NCI-H460 (cell line): ENCODE results near the gene GATB. TPM values are rescaled to one million over a fixed set of nuclear protein-coding genes. Genes with fewer than 3 reads are reported as not detected.

ENCODE experiments used
- DNase-seq: peaks from one replicate; pipeline ENCODE4 v3.0.0-alpha.2; 2016; ENCODE audit warnings: low read depth; ENCODE audit errors: extremely low read depth
- total RNA-seq: library from RNA; depleted of rRNA; stranded (reverse); fragments of >200 nt; shearing (Covaris generic); gene quantifications from 2 replicates; pipeline ENCODE4 v1.2.3, GENCODE V29; 2014

The GATB gene
- total RNA-seq, 1 experiment from 2014 or later = 18.3 TPM

DNA sequence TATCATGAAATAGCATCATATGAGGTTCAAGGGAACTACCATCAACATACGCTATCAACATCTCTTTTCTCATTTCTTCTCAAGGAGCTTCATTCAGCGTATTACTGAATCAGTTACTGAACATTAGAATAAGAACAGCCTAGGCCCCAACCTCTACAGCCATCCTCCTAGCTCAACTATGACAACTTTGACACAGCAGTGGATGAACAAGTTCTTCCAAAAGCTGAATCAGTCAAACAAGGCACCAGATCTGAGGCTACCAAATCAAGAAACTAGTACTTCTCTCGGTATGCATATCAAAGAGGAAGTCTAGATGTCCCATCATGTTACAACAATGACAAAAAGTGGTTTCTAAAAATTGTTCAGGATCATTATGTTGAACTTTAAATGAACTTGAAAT, 57.4 kb downstream of the GATB start:
- DNase-seq = no peak

DNA sequence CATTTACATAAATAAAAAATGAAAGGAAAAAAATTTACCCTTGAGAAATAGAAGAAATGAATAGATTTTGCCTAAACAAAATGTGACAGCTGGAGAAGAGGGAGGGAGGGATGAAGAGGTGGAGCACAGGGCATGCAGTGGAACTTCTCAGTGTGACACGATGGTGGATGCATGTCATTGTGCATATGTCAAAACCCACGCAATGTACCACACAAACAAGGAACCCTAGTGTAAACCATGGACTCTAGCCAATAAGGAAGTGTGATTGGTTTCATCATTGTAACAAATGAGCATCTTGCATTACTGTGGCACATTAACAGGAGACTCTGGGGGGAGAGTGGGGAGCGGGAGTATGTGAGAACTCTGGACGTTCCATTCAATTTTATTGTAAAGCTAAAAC, 58.6 kb downstream of the GATB start:
- DNase-seq = no peak

DNA sequence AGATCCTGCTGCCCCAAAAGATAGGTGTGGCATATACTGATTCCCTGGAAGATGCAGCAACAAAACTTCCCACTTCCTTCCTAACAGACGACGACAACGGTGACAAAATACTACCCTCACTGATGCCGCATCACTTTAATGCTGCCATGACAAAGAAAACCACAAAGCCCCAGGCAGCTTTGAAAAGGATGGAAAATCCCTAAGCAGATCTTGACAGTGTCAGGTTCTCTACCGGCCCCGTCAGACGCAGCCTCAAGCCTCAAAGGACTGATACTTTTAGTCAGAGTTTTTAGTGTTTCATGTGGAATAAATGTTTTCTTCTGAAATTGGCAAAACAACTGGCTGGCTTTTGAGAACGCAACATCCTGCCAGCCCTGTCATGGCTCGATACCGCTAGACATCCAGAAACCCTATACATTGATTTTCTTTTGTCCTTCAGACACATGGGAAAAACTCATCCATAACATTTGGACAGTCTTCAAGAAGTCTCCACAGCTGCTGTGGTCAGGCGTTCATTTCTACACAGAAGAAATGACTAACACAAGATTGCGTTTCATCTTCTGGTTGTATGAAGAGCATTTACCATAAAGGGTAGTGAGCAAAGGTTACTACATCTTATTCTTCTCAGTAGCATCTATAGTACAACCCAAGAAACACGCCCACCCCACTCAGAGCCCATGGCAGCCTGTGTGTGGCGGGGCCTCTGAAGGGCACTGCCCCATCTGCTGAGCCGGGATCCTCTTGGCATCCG, 60.1 kb downstream of the GATB start:
- DNase-seq = no peak

DNA sequence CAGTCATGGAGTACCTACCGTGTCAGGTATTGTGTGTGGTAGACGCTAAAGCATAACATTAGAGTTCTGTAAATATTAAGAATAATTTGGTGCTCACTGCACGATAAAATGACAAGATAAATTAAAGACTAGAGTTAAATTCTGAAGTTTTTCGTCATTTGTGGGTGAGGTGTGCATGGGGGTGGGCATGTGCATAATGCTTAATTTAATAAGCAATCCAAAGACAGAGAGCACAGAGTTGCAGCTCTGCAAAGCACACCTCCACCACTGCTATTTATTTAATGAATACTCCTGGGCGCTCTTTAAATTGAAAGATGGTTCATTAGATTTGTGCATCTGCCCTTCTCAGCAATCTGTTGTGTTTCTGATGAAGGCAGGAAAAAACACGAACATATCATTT, 62.6 kb downstream of the GATB start:
- no peak for DNase-seq

DNA sequence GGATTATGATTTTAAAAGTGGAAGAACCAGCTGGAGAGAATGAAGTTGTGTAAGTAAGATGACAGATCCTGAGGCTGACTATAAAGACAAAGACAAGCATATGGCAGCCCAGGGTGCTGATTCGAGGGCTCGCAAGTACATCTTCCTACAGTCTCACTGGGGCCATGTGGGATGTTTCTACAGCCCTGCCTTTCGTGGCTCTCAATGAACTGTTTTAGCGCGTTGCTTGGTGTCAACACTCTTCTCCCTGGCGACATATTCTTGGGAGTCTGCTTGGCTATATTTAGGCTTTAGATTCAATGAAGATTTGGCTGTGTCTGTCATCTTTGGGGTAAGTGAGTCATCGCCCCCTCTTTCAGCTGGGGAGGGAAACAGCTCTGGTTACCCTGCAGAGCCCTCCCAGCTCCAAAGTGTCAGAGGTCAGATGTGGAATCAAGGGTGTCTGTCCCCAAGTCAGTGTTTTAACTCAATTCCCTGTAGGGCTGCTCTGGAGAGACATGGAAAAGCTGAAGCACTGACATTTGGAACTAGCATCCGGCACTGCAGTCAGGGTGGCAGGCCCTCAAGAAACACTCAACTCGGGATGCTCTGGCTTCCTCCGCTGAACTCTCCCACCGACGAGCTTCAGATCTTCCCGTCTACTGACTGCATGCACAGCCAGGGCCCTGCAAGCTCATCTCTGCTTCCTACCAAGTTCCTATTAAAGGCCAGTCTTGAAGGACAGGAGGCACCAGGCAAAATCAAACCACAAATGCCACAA, 65.7 kb downstream of the GATB start:
- DNase-seq = no peak

DNA sequence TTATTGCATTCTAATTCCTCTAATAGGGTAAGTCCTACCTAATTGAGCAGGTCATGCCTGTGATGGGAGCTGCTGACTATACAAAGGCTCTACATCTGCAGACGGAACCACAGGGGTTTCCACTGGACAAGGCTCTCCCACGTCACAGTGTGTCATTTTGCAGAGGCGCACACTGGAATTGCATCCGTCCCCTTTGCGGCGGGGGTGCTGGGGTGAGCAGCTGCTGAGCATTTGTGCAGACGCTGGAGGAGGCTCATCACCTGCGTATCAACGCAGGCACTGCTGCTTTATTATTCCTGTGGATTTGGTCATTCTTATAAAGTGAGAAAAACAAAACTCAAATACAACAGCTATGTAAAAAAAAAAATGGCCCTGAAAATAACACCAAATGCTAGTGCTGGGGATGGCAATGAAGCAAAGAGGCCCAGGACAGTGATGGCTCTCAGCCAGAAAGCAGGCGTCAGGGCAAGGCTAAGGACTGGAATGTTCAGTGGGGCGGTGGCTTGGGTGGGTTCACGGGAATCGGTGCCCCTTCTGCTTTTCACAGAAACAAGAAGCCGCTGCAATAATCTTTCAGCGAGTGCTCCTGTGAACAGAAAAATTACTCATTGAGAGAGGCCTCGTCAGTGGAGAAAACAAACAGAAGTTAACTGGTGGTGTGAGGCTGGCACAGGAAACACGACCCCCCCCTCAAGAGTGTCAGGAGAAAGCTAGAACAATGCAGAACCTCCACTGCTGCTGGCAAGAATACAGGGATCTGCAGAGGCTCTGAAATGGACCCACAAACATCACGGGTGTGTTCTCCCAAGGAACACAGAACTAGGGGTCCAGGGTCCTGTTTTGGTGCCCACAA, 67.8 kb downstream of the GATB start:
- no peak for DNase-seq

DNA sequence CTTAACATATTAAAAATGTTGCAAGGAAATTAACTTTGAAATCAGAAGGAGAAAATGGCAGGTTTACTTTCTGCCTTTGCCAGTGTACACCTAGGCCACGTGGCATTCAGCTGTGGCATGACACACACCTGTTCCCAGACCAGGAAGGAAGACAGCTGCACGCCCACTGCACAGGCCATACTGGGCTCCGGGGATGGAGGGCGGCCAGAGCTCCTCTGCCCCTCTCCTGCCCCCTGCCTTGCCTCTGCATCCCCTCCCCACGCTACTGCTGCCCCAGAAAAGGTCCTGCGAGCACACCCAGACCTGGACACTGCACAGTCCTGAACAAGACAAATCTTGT, 68.4 kb downstream of the GATB start:
- DNase-seq = no peak

DNA sequence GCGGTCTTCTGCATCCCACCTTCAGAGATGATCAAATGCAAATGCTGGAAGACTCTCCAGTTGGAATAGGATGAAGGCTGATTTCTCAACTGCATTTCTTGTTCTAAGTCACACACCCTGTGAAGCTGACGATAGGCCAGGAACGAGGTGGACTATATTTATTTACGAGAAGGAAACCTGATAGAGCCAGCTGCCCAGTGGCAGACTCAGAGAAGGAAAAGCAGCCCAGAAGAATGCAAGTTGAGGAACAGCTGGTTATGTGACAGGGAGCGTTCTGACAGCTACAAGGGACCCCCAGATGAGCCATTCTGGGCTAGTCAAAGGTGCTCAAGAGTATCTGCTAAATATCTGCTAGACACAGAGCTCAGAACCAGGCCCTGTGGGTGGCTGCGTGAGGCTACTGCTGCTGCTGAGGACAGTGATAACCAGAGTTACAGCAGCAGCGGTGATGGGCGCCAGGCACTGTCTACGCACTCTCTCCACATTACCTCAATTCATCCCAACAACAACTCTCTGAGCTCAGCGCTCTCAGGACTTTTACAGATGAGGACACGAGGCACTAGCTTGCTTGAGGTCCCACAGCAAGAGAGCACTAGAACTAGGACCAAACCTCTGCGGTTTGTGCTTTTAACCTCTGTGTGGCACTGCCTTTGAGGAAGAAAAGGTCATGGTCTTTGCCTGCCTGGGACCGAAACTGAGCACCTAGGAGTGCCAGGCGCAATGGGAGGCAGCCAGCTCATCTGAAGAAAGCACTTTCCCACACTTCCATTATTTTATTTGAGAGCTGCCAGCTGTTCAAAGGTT, 69.0 kb downstream of the GATB start:
- no peak for DNase-seq

DNA sequence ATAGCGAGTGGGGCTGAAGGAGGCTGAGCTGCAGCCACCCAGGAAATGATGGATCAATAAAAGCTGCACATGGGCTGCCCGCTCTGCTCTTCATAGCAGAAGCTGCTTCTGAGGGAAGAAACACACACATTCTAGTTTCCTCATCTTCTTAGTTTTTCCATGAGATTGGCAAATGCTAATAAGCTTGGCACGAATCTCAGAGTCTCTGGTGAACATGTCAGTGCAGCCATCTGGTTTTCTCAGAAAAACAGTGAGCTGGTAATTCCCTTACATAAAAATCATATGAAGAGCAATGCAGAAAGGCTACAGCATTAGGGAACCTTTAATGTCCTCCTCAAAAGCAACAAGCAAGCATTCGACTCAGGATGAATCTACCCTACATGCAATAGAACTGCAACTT, 69.9 kb downstream of the GATB start:
- DNase-seq = no peak

DNA sequence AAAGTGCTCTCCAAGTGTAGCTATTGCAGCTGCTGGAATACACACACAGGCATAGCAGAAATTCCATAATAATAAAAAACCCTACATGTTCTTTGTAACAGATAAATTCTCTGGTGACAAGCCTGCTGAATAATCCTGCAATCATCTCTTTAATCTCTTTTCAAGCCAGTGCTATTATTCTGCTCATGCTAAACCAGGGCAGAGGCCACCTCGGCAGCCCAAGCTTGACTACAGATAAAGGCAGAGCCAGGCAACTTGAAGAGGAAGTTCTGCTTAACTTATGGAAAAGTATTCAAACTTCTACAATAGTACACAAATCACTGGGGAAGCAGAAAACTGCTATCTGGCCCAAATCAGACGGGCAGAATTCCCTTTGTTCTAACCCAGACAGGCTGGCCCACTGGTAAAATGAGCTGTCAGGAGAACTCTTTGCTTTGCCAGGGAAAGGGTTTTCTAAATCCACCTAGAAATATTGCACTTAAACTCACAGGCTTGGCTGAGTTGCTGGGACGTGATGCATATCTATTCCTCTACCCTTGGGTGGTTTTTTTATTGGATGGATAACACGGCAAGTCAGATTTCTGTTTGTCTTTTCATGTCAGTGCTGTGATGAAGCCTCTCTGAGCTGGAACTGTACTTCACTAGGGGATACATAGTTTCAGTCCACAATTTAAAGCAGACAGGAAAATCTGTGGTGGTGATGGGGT, 70.5 kb downstream of the GATB start:
- DNase-seq = no peak

DNA sequence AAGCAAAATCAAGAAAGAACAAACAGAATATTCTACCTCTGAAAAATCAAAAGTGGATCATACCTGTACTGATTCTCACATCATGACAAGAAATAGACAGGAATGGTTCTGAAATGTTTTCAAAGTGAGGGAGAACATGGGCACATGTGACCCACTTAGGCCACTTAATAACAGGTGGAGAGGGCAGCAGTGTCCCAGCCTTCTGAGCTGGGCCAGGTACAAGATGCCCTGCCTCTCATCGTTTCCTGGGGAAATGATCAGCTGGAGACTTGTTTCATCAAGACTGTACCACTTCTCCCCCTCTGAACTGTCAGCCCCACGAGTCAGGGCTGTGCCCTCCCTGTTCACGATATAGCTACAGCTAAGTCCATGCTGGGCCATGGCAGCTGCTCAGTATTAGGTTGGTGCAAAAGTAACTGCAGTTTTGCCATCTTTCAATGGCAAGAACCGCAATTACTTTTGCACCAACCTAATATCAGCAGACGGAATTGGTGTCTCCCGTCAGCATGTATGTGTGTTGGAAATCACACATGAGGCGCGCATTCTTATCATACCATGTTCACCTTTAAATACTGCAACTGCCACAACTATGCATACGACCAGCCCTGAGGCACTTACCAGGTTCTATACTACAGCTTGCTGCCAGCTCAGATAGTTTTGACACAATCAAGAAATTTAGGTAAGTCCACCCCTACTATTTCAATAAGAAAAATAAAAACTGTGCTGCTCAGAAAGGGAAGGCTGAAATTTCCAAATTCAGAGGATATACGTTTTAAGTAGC, 71.4 kb downstream of the GATB start:
- DNase-seq = no peak

DNA sequence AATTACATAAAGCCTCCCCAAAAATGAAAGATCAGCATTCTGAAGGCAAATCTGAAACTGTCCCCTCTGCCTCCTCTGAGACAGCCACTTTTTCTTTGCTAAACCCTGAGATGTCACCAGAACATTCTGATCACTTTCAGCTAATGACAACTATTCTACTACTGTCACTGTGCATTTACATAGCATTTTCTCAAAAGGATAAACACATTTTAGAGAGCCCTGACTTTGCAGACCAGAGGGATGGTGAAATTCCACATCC, 72.1 kb downstream of the GATB start:
- DNase-seq = no peak

DNA sequence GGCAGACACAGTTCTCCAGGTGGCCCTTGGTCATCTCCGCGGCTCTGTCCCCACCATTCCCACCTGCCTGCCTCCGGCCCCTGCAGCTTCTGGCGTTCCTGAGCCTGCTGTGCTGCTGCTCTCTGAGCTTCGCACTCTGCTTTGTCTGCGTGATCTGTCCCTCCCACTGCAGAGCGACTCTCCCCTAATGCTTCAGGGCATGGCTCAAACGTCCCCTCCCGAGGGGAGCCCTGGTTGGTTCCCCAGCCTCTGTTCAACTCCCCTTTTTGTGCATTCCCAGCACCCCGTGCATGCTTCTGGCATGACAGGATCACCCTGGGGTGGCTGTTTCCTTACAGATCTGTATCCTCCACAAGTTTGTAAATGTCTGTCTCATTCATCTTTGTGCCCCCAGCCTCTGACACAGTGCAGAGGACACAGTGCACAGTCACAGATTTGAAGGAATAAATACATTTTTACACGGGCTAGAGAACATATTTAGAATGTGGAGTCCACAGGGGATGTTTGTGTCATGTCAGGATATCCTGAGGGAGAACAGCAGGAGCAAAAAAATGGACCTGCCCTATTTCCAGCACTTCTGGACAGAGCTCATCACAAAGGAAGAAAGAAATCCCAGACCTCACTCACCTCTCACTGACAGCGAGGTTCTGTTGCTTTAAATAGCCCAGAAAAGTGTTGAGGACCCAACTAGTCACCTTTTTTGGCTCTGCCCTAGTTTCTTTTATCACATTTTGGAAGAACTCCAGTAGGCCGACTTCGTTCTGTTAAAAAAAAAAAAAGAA, 72.6 kb downstream of the GATB start:
- DNase-seq = no peak

DNA sequence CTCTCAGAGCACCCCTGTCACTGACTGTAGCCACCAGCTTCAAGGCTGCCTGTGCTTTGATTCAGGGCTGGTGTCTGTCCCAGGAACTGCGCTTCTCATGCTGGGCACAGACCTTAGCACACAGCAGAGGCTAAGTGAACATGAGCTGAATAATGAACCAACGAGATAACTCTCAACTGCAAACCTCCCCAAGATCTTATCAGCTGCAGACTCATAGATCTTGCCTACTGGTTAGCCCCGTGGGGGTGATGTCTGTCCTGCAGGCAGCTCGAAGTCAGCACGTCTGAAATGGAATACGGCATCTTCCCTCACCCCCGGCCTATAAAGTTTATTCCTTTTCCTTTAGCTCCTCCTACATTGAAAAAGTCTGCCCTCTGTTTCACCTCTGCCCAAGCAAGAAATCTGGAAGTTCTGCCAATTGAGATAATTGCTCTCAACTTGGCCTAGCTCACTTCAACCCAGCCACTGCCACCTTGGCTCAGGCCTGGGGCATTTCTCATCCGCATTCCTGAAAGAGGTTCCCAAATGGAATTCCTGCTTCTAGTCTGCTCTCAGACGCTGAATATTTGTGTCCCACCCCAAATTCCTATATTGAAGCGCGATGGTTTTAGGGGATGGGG, 73.7 kb downstream of the GATB start:
- DNase-seq = no peak

DNA sequence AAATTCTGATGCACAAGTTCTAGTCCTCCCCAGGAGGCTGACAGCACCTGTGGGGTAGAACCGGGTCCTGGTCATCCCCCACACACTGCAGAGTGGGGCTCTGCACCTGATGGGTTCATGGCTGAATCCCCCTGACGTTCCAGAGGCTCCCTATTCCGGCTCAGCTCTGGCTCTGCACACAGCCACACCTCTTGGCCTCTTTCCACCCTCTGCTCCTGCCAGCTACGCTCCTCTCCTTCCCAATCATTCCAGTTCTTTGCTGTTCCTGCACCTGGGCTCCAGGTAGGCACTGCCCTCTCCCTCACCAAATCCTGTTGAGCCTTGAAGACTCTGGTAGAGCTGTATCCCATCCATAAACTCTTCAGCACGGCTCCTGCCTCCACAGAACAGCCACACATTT, 75.5 kb downstream of the GATB start:
- DNase-seq = no peak

DNA sequence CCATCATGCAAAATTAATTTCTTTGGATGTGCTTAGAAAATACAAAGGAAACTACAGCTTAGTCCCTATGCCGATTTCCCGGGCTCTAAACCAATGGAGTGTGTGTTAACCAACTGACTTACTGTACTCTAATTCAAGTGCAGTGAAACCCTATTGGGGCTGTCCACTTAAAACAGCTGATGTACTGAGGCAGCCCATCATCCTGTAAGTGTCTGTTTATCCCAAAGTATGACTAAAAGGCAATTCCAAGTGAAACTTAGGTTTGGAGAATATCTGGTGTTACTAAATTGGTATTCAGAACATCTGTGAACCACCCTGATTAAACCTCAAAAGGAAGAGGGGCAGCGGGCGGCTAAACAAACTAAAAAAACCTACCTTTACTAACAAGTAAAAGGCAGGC, 79.7 kb downstream of the GATB start:
- no peak for DNase-seq

DNA sequence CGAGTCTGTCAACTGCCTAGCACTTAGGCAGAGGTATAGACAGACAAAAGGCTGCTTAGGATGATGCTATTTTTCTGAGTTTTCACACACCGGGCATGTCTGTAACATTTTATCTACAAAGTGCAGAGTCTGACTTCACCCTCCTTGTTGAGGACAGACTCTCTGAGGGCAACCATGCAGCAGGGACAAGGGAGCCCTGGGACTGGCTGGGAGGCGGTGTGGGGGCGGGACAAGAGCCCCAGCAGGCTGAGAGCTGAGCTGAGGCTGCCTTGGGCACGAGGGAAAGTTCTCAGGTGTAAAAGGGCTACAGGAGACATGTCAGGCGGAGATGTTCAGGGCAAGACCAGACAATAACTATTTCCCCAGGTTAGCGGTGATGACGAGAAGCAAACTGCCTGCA, 81.6 kb downstream of the GATB start:
- DNase-seq = no peak
